Mammary epithelial cell (primary cell): ENCODE measurements around the gene MRI1.

ENCODE experiments used
- CTCF ChIP-seq, 2 donors: IDR thresholded peaks in 1 of 2; conservative IDR thresholded peaks in 1 of 2; 2 replicates each; pipeline ENCODE4 v1.5.1; 2011 to 2012; ENCODE audit warnings: inconsistent platforms in 2 of 2, low read length in 2 of 2, mild to moderate bottlenecking in 2 of 2, control low read depth in 1 of 2, low read depth in 1 of 2; ENCODE audit not compliant: insufficient read depth in 1 of 2; ENCODE audit errors: extremely low read depth in 1 of 2
- EZH2 ChIP-seq: IDR thresholded peaks from 2 replicates; pipeline ENCODE4 v1.6.1; 2012; ENCODE audit warnings: low read length, inconsistent platforms, borderline replicate concordance

GRCh38 chr19:13804830-13805683, 40.7 kb downstream of the MRI1 start:
- peak in 1 of 2 donors; percentile 24 for TF ChIP-seq CTCF (conservative IDR thresholded peaks at IDR 0.05 in 1 of 2, IDR thresholded peaks at IDR 0.05 in 1 of 2; ENCODE audit: extremely low read depth in 1 of 2, insufficient read depth in 1 of 2, low read depth in 1 of 2, low read length in 2 of 2)
- no peak for TF ChIP-seq EZH2
